Pancreas (tissue), 10 donors: ENCODE data around the gene SLC35G2. TPM values are rescaled to one million over a fixed set of nuclear protein-coding genes. Genes with fewer than 3 reads are reported as not detected.

Experiments
- ATAC-seq, 4 donors: fragments of 200-7000 bp; cut with Tn5 transposase; one replicate each; pipeline versions ENCODE4 v1.8.0 to v1.9.1; 2020; ENCODE audit warnings: mild to moderate bottlenecking in 4 of 4, moderate library complexity in 4 of 4
- DNase-seq, 6 donors: peaks; one replicate each; pipeline ENCODE4 v3.0.0-alpha.2; 2020
- FAIRE-seq: peaks from 2 replicates; lab custom pipeline; 2012; peaks lifted over from hg19 to GRCh38; lab: Jason Lieb, UNC
- H3K27ac ChIP-seq, 4 donors: fragments of 200-600 bp; sonication (generic); 1 replicate in 3 of 4; 2 replicates in 1 of 4; pipeline versions ENCODE4 v1.5.0 to v1.8.0; 2020
- H3K27me3 ChIP-seq, 4 donors: fragments of 200-600 bp; one replicate each; pipeline ENCODE4 v1.8.0; 2021
- H3K36me3 ChIP-seq, 3 donors: fragments of 200-600 bp; sonication (generic) in 1 of 3; one replicate each; pipeline versions ENCODE4 v1.5.0 to v1.8.0; 2020 to 2021
- H3K4me1 ChIP-seq, 3 donors: fragments of 200-600 bp; one replicate each; pipeline ENCODE4 v1.8.0; 2021
- H3K4me3 ChIP-seq, 4 donors: fragments of 200-600 bp; sonication (generic) in 2 of 4; one replicate each; pipeline versions ENCODE4 v1.5.0 to v1.8.0; 2020 to 2021
- H3K9me3 ChIP-seq, 4 donors: fragments of 200-600 bp; one replicate each; pipeline ENCODE4 v1.8.0; 2021
- WGBS, 2 donors: extraction: QIAGEN DNeasy Blood & Tissue Kit; methylation state at CpG; one replicate each; pipeline ENCODE4 v1.1.7; 2013; 5-methylcytosine and 5-hydroxymethylcytosine counted together
- intact Hi-C, 3 donors: fragments of 100-400 bp; cut with DNase I; formaldehyde crosslinking; loops; one replicate each; pipeline versions ENCODE4 v1.11.1 to v1.14.2; 2022
- polyA plus RNA-seq, 2 donors: library from polyadenylated mRNA; stranded (reverse); fragments of 200-250 nt; gene quantifications; one replicate each; pipeline ENCODE4 v1.2.3, GENCODE V29; 2013
- total RNA-seq, 6 donors: library from RNA; stranded (reverse); fragmentation: NEBNext Ultra II Directional in 4 of 6; extraction: Animal tissue kit (Norgen Biotek cat#: 25700) in 4 of 6; gene quantifications; one replicate each; pipeline versions ENCODE4 v1.2.1 to v1.2.4, GENCODE V29; 2021 to 2023
- TF ChIP-seq, protein P1 (sequence below), 4 donors: fragments of 200-600 bp; sonication (generic) in 3 of 4; IDR thresholded peaks; one replicate each; pipeline versions ENCODE4 v1.5.0 to v1.8.0; 2021; ENCODE audit warnings: antibody characterized with exemption in 4 of 4
- donor health status: healthy with polysubstance abuse.
- donor health status: DM: no; HTN: no; CAD: no; lungs with moderate emphysema.
- donor health status: DM: no; HTN: no; CAD: no.
- donor health status: control.
- donor health status: control.
- donor health status: Bipolar disorder and iron deficiency.
- donor health status: DM: yes; HTN: yes; CAD: no.
- donor health status: DM: no; HTN: no; CAD: no.
- donor health status: DM: no; HTN: no; CAD: no.
- donor health status: DM: yes; HTN: yes; CAD: no.

The SLC35G2 gene
- total and polyA plus RNA-seq, 8 donors = 1.5 to 8.9 (median 3.2) TPM

DNA sequence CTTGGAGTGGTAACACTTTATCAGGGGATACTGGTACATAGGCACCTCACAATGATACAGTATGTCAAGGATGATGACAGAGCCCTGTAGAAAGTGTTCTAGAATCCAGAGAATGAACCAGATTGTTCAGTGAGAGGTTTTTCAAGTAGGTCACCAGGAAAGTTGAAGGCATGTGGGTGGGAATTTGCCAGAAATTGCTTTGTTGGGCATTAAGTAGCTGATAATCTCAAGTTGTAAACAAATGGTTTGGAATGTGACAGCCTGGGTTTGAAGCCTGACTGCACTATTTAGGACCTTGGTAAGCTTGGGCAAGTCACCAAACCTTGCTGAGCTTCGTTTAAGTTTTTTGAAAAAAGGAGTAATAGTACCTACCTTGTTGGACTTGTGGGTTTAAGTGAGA lies 12.5 kb downstream of the SLC35G2 start:
- FAIRE-seq (no peak), DNase-seq (no peak), ATAC-seq (no peak)
- H3K27ac ChIP-seq = no peak overlapping the region
- no peaks in the 10 kb centered on the region for H3K27me3 ChIP-seq
- H3K9me3 ChIP-seq = no peaks in the 10 kb centered on the region
- H3K36me3 ChIP-seq = no peaks in the 10 kb centered on the region
- no peak overlapping the region for H3K4me3 ChIP-seq
- TF ChIP-seq, protein P1, sequence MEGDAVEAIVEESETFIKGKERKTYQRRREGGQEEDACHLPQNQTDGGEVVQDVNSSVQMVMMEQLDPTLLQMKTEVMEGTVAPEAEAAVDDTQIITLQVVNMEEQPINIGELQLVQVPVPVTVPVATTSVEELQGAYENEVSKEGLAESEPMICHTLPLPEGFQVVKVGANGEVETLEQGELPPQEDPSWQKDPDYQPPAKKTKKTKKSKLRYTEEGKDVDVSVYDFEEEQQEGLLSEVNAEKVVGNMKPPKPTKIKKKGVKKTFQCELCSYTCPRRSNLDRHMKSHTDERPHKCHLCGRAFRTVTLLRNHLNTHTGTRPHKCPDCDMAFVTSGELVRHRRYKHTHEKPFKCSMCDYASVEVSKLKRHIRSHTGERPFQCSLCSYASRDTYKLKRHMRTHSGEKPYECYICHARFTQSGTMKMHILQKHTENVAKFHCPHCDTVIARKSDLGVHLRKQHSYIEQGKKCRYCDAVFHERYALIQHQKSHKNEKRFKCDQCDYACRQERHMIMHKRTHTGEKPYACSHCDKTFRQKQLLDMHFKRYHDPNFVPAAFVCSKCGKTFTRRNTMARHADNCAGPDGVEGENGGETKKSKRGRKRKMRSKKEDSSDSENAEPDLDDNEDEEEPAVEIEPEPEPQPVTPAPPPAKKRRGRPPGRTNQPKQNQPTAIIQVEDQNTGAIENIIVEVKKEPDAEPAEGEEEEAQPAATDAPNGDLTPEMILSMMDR (IDR thresholded peaks at IDR 0.05) = no peak
- intact Hi-C loops = no loop called here
- H3K4me1 ChIP-seq = peaks cover 0 to 9% (median 0%) of the 10 kb centered on the region in 3 donors
- 24 to 38% methylated on average over 1 of the region's 1 CpG for WGBS, 2 donors

DNA sequence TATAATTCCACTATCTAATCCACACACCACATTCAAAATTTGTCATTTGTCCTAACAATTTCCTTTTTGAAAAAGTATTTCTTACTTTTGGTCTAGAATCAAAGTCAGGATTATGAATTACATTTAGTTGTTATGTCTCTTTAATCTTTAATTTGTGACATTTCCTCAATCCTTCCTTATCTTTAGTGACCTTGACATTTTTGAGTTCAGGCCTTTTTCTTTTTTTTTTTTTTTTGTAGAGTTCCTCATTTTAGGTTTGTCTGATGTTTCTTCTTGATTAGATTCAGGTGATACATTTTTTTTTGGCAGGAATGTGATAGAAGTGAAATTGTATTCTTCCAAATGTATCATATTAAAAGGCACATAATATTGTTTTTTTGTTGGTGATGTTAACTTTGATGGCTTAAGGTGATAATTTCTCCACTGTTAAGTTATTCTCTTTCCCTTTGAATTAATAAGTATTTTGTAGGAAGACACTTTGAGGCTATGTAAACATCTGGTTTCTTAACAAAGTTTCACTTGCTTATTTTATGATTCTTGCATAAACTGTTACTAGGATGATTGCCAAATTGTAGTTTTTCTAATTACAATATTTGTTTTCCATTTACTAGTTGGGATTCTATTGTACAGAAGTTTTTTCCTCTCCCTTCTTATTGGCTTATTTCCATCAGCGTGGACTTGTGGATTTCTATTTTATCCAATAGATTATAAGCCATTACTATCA lies 16.3 kb downstream of the SLC35G2 start:
- H3K27ac ChIP-seq = no peak overlapping the region
- DNase-seq (no peak), FAIRE-seq (peak; percentile 56), ATAC-seq (no peak)
- intact Hi-C loops = no loop called here
- H3K4me1 ChIP-seq = peaks cover 0 to 9% (median 0%) of the 10 kb centered on the region in 3 donors
- no peaks in the 10 kb centered on the region for H3K36me3 ChIP-seq
- TF ChIP-seq, protein P1 (IDR thresholded peaks at IDR 0.05) = no peak
- 60 to 62% methylated on average over 1 of the region's 1 CpG for WGBS, 2 donors
- H3K9me3 ChIP-seq = no peaks in the 10 kb centered on the region
- no peaks in the 10 kb centered on the region for H3K27me3 ChIP-seq
- H3K4me3 ChIP-seq = no peak overlapping the region

DNA sequence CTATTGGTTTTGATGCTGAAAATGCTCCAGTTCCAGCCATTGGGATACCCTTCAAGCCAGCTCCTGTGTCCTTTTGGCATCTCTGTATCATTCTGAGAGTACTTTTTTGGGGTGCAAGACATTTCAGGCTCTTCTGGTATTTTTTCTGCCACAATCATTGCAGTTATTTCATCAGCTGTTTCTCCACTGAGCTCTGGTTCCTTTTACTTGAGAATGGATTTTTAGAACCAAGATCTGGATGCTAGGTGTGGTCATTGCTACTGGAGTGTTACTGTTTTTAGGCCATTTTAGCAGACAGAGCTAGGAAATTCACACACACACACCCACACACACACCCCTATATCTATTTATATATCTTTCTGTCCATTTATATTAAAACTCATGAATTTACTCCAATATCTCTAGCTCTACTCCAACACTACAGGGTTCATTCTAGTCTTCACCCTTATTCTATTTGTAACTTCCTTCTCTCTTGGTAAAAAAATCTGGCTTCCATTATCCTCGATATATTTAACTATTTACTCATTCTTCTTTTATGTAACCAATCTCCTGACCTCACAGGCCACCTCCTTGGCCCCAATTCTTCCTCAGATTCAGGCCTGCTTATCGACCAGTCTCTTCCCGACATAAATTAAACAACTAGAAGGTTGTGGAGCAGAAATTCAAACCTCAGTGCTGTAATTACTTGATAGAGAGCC lies 17.0 kb downstream of the SLC35G2 start:
- Histone ChIP-seq H3K4me1 (peaks cover 0 to 9% (median 0%) of the 10 kb centered on the region in 3 donors), H3K27ac (no peak overlapping the region), H3K36me3 (no peaks in the 10 kb centered on the region), H3K27me3 (no peaks in the 10 kb centered on the region), H3K4me3 (no peak overlapping the region), H3K9me3 (no peaks in the 10 kb centered on the region)
- DNase-seq (no peak), ATAC-seq (no peak), FAIRE-seq (no peak)
- intact Hi-C loops = no loop called here
- TF ChIP-seq, protein P1 (IDR thresholded peaks at IDR 0.05) = no peak
- 37% methylated on average over 3 of the region's 3 CpGs for WGBS, 2 donors

DNA sequence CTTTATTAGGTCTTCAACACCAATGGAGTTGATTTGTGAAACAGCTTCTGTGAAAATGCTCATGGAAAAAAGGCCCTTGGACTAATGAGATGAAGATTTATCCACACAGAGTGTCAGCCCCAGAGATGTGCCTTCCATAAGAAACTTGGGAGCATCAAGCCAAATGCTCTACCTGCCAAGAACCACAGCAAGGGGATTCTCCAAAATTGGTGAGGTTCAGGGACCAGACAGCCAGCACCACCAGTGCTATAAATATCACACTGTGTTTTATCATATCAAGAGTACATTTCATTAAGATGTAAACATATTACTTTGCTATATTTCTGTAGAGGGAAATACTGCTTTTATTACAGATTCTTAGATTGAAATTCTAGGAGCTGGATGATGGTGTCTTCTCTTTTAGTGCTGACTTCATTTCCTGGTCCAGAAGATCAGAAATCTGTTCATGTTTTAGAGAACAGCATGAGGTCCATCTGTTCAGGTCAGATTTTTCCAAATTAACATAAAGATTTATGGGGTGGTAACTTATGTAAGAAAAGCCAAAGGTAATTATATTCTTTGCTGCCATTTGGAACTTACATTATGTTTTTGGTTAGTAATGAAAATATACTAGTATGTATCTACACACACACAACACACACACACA lies 17.7 kb downstream of the SLC35G2 start:
- FAIRE-seq = no peak
- H3K36me3 ChIP-seq = no peaks in the 10 kb centered on the region
- no peaks in the 10 kb centered on the region for H3K9me3 ChIP-seq
- intact Hi-C loops = no loop called here
- no peaks in the 10 kb centered on the region for H3K27me3 ChIP-seq
- no peak for ATAC-seq
- TF ChIP-seq, protein P1 (IDR thresholded peaks at IDR 0.05) = no peak
- no peak overlapping the region for H3K4me3 ChIP-seq
- H3K27ac ChIP-seq = no peak overlapping the region
- DNase-seq = no peak
- peaks cover 0 to 9% (median 0%) of the 10 kb centered on the region in 3 donors for H3K4me1 ChIP-seq
